Stimulated activated CD4-positive, alpha-beta T cell treated with anti-CD3 and anti-CD28 coated beads, TNF-alpha, amount 100 ng/mL, for 1 hour (primary cell): ENCODE data around the gene ZNF300.
"Not testable (repeated sequence)": the region's sequence is repeated elsewhere in the genome, so short reads cannot be mapped to it uniquely, and the experiment has no call there.

Source experiments
- DNase-seq, 3 donors: peaks; one replicate each; pipeline ENCODE4 v3.0.0-alpha.2; 2020; ENCODE audit warnings: low read depth in 3 of 3, low spot score in 1 of 3

Gene ZNF300

GRCh38 chr5:150904479-150905311, at the start of gene ZNF300:
Gene ZNF300 (minus strand): TSS chr5:150904980. CDS start chr5:150903155, 1,825 bp downstream.
- DNase-seq, result peak; percentile 0 to 19 (median 12)

GRCh38 chr5:150948539-150948938, 43.8 kb upstream of the ZNF300 start:
- DNase-seq, result no peak

GRCh38 chr5:150946351-150946905, 41.6 kb upstream of the ZNF300 start:
- DNase-seq, result no peak

GRCh38 chr5:150945947-150946346, 41.2 kb upstream of the ZNF300 start:
- DNase-seq, result no peak

- no peak for DNase-seq
Measured at GRCh38 chr5:150945486-150945885, 40.7 kb upstream of the ZNF300 start.

GRCh38 chr5:150931368-150931965, 26.7 kb upstream of the ZNF300 start:
- no peak for DNase-seq

DNA sequence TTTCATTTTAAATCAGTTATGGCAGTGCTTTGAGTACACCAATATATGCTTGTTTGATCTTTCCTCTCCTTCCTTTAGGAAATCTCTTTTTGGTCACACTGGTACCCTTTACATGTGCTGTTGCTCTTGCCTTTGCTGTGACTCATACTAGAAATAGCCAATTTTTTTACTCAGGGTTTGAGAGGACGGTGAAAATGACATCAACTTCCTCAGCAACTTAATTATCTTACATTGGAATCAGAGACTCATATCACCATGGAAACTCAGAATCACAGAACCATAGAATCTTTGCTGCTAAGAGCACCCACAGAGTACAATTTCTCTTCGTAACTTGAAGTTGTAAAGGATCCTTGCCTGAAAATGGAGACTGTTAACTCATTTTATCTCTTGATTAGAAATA, 13.8 kb upstream of the ZNF300 start:
- no peak for DNase-seq

DNA sequence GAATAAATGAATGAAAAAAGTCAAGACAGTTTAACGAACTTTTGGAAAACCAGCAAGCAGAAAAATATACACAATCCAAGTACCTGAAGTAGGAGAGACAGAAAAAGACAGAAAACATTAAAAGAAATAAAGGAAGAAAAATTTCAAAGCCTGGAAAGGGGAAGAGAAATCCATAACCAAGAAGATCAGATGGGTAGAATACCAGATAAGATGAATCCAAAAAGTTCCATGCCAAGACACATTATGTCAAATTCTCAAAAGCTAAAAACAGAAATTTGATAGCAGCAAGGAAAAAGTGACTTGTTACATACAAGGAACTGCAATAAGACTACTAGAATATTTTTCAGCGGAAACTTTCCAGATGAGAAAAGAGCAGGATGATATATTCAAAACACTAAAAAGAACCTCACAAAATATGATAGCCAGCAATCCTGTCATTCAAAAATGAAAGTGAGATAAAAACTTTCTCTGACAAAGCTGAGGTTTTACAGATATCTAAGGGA, 7.6 kb upstream of the ZNF300 start:
- DNase-seq, result no peak

DNA sequence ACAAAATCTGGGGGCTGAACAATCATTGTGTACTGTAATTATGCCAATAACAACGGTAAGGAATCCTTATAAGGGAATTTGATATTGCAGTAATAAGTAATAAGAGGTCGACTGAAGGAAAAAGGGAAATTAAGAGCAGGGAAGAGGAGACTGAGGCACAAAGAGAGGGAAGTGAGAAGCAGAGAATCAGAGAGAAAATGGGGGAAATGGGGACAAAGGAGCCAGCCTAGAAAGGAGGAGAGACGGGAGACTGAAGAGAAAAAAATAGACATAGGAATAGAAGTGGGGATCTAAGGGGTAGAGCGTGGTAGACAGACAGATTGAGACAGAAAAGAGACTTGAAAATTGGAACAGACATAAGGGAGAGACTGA, 518 bp upstream of the ZNF300 start:
- DNase-seq, result no peak

DNA sequence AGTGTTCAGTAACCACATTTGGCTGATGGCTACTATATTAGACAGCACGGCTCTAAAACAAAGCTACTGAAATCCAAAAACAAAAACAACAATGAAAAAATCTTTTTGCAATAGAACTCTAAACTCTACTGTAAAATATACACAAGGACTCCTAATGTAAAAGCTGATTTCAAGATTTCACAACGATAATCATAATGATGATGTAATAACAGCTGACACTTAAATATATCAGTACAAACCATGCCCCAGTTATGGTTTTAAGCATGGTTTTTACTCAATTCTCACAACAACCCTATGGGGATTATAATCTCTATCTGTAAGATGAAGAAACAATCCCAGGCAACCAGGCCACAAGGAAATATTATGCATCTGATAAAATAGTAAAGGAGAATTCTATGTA, 3.3 kb downstream of the ZNF300 start:
- no peak for DNase-seq

DNA sequence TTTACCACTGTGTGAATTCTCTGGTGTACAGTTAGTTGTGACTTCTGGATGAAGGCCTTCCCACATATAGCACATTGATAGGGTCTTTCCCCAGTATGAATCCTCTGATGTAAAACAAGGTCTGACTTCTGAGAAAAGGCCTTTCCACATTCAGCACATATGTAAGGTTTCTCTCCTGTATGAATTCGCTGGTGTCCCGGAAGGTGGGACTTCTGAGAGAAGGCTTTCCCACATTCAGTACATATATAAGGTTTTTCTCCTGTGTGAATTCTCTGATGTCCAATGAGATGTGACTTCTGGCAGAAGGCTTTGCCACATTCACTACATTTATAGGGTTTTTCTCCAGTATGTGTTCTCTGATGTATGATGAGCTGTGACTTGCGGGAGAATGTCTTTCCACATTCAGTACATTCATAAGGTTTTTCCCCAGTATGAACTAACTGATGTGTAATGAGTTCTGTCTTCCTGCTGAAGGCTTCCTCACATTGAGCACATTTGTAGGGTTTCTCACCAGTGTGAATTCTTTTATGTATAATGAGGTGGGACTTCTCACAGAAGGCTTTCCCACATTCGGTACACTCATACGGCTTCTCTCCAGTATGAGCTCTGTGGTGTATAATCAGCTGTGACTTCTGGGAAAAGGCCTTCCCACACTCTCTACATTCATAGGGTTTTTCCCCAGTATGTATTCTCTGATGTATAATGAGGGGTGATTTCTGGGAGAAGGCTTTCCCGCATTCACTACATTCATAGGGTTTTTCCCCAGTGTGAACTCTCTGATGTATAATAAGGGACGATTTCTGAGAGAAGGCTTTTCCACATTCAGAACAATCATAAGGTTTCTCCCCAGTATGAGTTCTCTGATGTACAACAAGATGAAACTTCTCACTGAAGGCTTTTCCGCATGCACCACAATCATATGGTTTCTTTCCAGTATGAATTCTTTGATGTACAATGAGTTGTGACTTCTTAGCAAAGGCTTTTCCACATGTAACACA, 9.1 kb downstream of the ZNF300 start:
- DNase-seq, result no peak

GRCh38 chr5:150879358-150879757, 25.4 kb downstream of the ZNF300 start:
- DNase-seq, result no peak

- no peak for DNase-seq
Measured at GRCh38 chr5:150862070-150862469, 42.7 kb downstream of the ZNF300 start.

DNA sequence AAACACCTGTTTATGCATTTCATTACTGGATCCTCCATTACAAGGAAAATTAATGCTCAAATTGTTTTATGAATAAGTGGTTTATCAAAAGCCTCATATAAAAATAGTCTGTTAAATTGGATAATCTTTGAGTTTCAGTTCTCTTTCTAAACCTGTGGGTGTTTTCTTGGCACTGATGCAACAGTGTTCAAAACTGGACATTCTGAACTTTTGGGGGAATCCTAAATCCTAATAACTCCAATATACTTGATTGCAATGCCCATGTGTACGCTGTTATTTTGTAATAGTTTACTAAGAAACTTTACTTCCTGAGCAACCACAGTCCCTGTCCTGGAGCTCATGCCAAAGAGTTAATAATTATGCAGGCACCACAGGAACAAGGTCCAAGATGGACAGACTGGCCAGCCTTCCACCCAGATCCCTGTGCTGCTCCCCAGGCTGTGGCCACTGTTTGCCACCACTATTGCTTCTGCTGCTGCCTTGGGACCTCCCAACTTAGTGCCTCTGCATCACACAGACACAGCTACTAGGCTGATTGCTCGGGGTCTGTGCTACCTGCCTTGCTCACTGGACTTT, 44.4 kb downstream of the ZNF300 start:
- no peak for DNase-seq

DNA sequence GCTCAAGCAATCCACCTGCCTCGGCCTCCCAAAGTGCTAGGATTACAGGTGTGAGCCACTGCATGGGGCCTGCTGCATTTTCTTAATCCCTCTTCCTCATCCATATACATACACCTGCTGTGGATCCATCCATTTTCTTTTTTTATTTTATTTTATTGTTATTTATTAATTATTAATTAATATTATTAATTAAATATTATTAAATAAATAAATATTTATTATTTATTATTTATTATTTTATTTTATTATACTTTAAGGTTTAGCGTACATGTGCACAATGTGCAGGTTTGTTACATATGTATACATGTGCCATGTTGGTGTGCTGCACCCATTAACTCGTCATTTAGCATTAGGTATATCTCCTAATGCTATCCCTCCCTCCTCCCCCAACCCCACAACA, 48.1 kb downstream of the ZNF300 start:
- not testable (repeated sequence) for DNase-seq

DNA sequence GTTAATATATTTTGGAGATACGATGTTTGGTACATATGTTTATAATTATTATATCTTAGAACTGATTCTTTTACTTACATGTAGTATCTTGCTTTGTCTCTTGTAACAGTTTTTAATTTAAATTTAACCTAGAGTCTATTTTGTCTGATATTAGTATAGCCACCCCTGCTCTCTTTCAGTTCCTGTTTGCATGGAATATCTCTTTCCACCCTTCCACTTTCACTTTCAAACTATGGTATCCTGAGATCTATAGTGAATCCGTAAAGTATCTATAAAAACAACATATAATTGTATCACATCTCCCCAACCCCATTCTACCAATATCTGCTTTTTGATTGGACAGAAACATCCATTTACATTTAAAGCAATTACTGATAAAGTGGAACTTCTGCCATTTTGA, 51.2 kb downstream of the ZNF300 start:
- DNase-seq, result no peak

GRCh38 chr5:150851039-150851438, 53.7 kb downstream of the ZNF300 start:
- no peak for DNase-seq

GRCh38 chr5:150848271-150848670, 56.5 kb downstream of the ZNF300 start:
- no peak for DNase-seq

DNA sequence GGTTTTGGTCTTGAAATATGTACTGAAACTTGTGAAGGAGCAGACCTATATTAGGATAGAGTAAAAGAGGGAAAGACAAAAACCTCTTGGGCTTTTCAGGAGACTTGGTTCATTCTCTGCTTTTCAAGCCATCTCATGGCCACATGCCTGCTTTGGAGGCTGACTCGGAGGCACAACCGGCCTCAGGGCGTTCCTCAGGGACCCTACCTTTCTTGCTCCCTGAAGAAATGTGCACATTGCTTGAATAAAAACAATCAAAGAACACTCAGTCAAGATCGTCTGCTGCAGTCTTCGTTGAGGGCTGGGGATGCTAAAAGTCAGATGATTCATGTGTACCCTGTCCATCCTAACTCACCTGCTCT, 57.5 kb downstream of the ZNF300 start:
- no peak for DNase-seq

- DNase-seq, result peak; percentile 19 to 29 (median 22)
Measured at GRCh38 chr5:150846654-150847333, 58.0 kb downstream of the ZNF300 start.
